ENCODE data around the gene SAA1. TPM values are rescaled to one million over a fixed set of nuclear protein-coding genes. Genes with fewer than 3 reads are reported as not detected.
A peak's percentile ranks its signal among the peaks of the same experiment; 100 is the strongest.

Gene SAA1
- total and polyA plus RNA-seq, 10 of the 15 experiments (the other 5 are each of a cell fraction or from before 2014, with no cell fraction given): 0.36 to 6.9 TPM; not detected in 8

DNA sequence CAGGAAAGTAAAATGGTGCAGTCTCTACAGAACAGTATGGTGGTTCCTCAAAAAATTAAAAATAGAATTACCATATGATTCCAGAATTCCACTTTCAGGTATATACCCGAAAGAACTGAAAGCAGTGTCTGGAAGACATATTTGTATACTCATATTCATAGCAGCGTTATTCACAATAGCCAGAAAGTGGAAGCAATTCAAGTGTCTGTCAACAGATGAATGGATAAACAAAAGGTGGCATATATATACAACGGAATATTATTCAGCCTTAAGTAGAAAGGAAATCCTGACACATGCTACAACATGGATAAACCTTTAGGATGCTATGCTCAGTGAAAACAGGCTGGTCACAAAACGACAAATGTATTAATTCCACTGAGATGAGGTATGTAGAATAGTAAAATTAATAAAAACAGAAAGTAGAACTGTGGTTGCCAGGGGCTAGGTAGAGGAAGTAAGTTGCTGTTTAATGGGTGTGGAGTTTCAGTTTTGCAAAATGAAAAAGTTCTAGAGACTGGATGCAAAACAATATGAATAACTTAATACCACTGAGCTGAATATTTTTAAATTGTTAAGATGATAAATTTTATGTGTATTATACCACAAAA, 14.5 kb downstream of the SAA1 start (continued):
- TF ChIP-seq RAD21 (IDR thresholded peaks at IDR 0.05; ENCODE audit: insufficient read depth, low read depth, low read length) (no peak), FOS (IDR thresholded peaks at IDR 0.05; ENCODE audit: borderline replicate concordance, extremely low read depth, insufficient read length) (no peak), HDAC6 (IDR thresholded peaks at IDR 0.05; ENCODE audit: unreplicated experiment) (no peak), WRNIP1 (IDR thresholded peaks at IDR 0.05; ENCODE audit: borderline replicate concordance, low read depth, low read length) (no peak), CBX3 (IDR thresholded peaks at IDR 0.05; ENCODE audit: borderline replicate concordance, low read depth) (no peak), YBX1 (IDR thresholded peaks at IDR 0.05) (no peak), CEBPB (IDR thresholded peaks at IDR 0.05; ENCODE audit: borderline replicate concordance in 1 of 2, low read depth in 2 of 2, low read length in 2 of 2) (0 out of 4 replicates have a peak, but pooled peaks of 1 of the 2 experiments have one; percentile 31), ZNF24 (IDR thresholded peaks at IDR 0.05) (no peak), RFX5 (IDR thresholded peaks at IDR 0.05; ENCODE audit: low read depth, low read length) (no peak), NFYA (IDR thresholded peaks at IDR 0.05; ENCODE audit: borderline replicate concordance, low read depth, low read length) (no peak), IKZF1 (conservative IDR thresholded peaks at IDR 0.05) (peak; percentile 28; the same call in 1 of the 2 replicates), MYB (IDR thresholded peaks at IDR 0.05; ENCODE audit: borderline replicate concordance, low read depth, low read length) (no peak), TBL1XR1 (IDR thresholded peaks at IDR 0.05; ENCODE audit: low read depth, low read length) (no peak), RUNX3 (IDR thresholded peaks at IDR 0.05; ENCODE audit: low read length) (peak; percentile 59), SMAD5 (IDR thresholded peaks at IDR 0.05; ENCODE audit: low read depth) (no peak), HCFC1 (IDR thresholded peaks at IDR 0.05; ENCODE audit: low read length) (no peak), ASH2L (IDR thresholded peaks at IDR 0.05; ENCODE audit: borderline replicate concordance, low read depth) (0 out of 2 replicates have a peak, but pooled peaks have one; percentile 36), NR2F1 (conservative IDR thresholded peaks at IDR 0.05) (no peak), PAX5 (IDR thresholded peaks at IDR 0.05; ENCODE audit: borderline replicate concordance, low read depth, low read length) (no peak), ZZZ3 (IDR thresholded peaks at IDR 0.05; ENCODE audit: control insufficient read depth, insufficient read length, low read depth) (no peak), IKZF2 (IDR thresholded peaks at IDR 0.05) (peak; percentile 30 to 56; a peak in 3 of 4 replicates)
- TF ChIP-seq, protein P1, sequence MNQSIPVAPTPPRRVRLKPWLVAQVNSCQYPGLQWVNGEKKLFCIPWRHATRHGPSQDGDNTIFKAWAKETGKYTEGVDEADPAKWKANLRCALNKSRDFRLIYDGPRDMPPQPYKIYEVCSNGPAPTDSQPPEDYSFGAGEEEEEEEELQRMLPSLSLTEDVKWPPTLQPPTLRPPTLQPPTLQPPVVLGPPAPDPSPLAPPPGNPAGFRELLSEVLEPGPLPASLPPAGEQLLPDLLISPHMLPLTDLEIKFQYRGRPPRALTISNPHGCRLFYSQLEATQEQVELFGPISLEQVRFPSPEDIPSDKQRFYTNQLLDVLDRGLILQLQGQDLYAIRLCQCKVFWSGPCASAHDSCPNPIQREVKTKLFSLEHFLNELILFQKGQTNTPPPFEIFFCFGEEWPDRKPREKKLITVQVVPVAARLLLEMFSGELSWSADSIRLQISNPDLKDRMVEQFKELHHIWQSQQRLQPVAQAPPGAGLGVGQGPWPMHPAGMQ (IDR thresholded peaks at IDR 0.05; ENCODE audit: borderline replicate concordance): no peak
- TF ChIP-seq, protein P2, sequence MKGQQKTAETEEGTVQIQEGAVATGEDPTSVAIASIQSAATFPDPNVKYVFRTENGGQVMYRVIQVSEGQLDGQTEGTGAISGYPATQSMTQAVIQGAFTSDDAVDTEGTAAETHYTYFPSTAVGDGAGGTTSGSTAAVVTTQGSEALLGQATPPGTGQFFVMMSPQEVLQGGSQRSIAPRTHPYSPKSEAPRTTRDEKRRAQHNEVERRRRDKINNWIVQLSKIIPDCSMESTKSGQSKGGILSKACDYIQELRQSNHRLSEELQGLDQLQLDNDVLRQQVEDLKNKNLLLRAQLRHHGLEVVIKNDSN (IDR thresholded peaks at IDR 0.05; ENCODE audit: borderline replicate concordance, extremely low read length, insufficient read depth, low read depth, low read length): no peak
- TF ChIP-seq, protein P3, sequence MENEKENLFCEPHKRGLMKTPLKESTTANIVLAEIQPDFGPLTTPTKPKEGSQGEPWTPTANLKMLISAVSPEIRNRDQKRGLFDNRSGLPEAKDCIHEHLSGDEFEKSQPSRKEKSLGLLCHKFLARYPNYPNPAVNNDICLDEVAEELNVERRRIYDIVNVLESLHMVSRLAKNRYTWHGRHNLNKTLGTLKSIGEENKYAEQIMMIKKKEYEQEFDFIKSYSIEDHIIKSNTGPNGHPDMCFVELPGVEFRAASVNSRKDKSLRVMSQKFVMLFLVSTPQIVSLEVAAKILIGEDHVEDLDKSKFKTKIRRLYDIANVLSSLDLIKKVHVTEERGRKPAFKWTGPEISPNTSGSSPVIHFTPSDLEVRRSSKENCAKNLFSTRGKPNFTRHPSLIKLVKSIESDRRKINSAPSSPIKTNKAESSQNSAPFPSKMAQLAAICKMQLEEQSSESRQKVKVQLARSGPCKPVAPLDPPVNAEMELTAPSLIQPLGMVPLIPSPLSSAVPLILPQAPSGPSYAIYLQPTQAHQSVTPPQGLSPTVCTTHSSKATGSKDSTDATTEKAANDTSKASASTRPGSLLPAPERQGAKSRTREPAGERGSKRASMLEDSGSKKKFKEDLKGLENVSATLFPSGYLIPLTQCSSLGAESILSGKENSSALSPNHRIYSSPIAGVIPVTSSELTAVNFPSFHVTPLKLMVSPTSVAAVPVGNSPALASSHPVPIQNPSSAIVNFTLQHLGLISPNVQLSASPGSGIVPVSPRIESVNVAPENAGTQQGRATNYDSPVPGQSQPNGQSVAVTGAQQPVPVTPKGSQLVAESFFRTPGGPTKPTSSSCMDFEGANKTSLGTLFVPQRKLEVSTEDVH (IDR thresholded peaks at IDR 0.05; ENCODE audit: low read depth, partially characterized antibody): no peak
- TF ChIP-seq, protein P4, sequence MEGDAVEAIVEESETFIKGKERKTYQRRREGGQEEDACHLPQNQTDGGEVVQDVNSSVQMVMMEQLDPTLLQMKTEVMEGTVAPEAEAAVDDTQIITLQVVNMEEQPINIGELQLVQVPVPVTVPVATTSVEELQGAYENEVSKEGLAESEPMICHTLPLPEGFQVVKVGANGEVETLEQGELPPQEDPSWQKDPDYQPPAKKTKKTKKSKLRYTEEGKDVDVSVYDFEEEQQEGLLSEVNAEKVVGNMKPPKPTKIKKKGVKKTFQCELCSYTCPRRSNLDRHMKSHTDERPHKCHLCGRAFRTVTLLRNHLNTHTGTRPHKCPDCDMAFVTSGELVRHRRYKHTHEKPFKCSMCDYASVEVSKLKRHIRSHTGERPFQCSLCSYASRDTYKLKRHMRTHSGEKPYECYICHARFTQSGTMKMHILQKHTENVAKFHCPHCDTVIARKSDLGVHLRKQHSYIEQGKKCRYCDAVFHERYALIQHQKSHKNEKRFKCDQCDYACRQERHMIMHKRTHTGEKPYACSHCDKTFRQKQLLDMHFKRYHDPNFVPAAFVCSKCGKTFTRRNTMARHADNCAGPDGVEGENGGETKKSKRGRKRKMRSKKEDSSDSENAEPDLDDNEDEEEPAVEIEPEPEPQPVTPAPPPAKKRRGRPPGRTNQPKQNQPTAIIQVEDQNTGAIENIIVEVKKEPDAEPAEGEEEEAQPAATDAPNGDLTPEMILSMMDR (IDR thresholded peaks at IDR 0.05 in 2 of 3, conservative IDR thresholded peaks at IDR 0.05 in 1 of 3; ENCODE audit: control insufficient read depth in 2 of 3, extremely low read depth in 1 of 3, insufficient read depth in 1 of 3, low read depth in 3 of 3, low read length in 3 of 3): no peak

Measured in GM12878 (cell line).